Astrocyte of the hippocampus (primary cell): ENCODE data around the gene KPNA1.
"Not testable (repeated sequence)": the region's sequence is repeated elsewhere in the genome, so short reads cannot be mapped to it uniquely, and the experiment has no call there.

Source experiments
- DNase-seq: peaks from one replicate; pipeline ENCODE4 v3.0.0; 2011; ENCODE audit warnings: low read depth, low spot score

KPNA1 gene

DNA sequence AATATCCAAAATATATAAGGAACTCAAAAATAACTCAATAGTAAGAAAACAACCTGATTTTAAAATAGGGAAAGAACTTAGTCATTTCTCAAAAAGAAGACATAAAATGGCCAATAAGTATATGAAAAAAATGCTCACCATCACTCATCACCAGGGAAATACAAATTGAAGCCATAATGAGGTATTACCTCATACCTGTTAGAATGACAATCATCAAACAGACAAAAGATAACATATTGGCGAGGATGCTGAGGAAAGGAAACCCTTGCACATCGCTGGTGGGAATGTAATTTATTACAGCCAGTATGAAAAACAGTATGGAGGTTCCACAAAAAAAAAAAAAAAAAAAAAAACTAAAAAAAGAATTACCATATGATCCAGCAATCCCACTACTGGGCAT, 38.2 kb downstream of the KPNA1 start:
- no peak for DNase-seq

DNA sequence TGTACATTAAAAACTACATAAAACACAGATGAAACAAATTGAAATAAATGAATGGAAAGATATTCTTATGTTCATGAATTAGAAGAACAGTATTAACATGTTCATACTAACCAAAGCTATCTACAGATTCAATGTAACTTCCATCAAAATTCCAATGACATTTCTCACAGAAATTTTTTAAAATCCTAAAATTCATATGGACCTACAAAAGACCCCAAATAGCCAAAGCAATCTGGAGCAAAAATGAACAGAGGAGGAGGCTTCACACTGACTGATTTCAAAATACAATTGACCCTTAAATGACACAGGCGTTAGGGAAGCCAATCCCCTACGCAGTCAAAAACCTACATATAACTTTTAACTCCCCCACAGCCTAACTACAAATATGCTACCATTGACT, 39.4 kb downstream of the KPNA1 start:
- DNase-seq, result no peak

DNA sequence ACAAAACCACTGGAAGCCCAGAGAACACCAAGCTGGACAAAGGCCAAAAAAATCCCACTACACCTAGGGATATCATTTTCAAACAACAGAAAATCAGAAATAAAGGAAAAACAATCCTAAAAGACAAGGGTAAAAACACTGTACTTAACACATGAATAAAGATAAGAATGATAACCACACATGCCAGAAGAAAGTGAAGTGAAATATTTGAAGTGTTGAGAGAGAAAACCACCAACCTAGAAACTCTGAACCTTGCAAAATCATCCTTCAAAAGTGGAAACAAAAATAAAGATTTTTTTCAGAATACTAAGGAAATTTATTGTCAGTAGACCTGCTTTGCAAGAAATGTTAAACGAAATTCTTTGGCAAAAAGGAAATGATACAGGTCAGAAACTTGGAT, 45.1 kb downstream of the KPNA1 start:
- peak; percentile 33 for DNase-seq

DNA sequence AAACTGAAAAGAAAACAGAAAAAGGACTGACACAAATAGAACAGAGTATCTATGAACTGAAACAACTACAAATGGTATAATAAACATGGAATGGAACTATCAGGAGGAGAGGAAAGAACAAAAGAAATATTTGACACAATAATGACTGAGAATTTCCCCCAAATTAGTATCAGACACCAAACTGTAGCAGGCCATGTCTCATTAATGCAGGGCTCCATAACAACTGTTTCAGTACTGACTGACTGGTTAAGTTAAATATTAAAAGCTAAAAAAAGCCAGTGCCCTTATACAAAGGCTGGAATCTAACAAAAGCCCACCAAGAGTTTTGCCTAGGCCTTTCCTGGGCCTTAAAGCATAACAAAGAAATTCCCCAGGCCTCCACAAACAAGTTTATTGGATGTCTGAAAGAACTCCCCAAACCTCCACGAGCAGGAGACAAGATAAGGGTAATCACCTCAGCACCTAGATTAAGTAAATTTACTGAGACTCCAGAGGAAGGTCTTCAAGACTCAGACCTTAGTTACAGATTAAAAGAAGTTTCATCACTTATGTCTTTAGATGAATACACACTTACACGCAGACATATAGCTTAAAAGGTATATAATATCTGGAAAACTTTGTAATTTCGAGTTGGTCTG, 45.7 kb downstream of the KPNA1 start:
- DNase-seq, result no peak

DNA sequence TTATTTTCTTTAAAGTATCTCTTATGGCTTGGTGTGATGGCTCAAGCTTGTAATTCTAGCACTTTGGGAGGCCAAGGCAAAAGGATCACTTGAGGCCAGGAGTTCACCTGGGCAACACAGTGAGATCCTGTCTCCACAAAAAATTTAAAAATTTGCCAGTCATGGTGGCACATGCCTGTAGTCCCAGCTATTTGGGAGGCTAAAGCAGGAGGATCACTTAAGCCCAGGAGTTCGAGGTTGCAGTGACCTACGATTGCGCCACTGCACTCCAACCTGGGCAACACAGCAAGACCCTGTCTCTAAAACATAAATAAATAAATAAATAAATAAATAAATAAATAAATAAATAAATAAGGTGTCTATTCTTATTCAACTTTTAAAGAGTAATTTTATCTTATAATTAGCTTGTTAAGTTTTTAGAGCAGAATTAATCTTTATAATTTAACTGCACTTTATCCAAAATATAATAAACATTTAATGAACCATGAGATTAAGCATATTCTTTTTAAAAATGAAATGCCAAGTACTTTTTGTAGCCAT, 48.0 kb downstream of the KPNA1 start:
- DNase-seq, result no peak

DNA sequence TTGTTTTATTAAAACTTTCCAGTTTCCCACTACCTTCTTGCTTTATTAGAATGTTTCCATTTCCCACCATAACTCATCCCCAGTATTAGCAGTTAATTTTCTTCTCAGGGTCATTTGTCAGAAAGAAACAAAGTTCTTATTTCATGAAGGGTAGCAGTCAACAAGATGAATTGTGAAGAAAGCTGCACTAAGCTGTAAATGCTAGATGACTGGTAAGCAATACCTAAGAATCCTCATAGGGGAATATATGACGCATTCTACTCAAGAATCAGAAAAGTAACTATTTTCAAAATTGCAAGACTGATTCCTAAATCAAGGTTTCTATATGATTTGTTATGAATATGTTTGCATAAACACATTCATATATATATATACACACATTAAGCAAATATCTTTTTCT, 50.1 kb downstream of the KPNA1 start:
- no peak for DNase-seq

DNA sequence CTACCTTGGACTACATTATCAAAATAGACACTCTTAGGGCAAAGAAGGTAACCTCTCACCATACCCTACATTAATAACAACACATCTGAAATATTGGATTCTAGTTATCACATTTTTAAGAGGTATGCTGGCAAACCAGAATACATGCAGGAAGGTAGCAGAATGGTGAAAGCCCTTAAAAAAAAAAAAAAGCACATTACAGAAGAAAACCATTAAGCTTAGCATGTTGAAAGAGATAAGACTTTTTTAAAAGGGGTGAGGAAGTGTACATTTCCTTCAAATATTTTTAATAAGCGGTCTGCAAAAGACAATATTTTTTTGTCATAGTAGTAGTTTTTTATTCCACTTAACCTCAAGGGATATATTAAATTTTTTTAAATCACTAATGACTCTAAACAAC, 52.3 kb downstream of the KPNA1 start:
- no peak for DNase-seq

DNA sequence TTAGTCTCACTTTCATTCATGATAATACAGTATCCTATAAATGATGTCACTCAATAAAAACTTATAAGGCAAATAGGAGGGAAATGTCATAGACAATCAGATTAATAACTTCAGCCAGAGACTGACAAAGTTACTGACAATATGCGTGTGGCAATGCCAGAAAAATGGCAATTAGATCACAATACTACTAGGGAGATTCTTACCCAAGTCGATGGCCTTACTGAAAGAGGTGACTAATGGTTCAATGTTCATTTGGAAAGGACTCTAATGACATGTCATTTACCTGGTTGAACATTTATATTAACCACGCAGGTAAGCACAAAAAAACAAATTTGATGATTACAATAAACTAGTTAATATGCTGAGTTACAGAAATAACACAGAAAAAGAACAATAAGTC, 52.9 kb downstream of the KPNA1 start:
- DNase-seq, result no peak

DNA sequence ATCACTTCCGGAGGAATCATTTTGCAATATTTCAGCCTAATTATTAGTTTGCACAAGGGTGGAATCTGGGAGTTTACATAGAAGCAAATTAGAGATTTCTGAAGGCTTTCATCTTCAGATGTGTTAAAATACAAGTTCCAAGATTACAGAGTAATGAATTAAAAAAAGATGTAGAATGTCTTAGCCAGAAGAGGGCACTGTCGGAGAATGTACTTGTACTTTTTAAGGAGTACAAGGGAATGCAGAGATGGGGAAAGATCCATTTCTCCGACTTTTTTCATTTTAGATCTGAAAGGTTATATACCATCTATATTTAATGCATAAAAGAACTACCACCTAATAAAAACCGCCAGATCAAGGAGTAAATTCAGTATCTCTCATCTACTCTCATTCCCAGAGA, 55.7 kb downstream of the KPNA1 start:
- DNase-seq, result peak; percentile 67

DNA sequence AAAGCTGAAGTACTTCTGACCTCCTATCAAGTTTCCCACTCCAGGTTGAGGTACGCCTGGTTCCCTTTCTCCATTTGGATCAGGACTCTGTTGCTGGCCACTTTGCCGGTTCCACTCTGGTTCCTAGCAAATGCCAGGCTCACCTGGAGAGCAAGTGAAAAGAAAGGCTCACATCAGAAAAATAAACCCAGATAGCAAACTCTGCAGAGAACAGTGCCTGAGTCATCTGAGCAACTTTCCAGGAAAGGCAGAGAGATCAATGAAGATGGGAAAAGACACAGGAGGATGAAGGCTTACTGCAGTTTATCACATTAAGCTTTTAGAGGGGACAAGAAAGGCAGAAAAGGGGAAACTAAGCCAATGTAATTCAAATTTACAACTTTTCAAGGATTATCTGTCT, 57.0 kb downstream of the KPNA1 start:
- DNase-seq, result no peak

DNA sequence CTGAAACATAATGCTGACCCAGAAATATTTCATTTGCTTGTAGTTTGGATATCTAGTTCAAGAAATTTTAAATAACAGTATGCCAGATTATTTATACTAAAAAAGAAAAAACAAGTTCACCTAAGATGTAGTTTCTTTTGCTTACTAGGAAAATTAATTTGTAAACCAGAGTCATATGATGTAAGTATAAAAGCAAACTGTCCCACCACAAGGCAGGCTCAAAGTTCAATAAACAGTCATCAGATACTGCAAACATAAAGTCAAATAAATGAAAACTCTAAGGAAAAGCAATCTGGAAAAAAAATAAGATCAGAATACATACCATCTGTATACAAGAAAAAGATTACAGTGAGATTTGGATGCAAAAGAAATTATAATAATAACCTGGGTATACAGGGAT, 58.7 kb downstream of the KPNA1 start:
- no peak for DNase-seq

DNA sequence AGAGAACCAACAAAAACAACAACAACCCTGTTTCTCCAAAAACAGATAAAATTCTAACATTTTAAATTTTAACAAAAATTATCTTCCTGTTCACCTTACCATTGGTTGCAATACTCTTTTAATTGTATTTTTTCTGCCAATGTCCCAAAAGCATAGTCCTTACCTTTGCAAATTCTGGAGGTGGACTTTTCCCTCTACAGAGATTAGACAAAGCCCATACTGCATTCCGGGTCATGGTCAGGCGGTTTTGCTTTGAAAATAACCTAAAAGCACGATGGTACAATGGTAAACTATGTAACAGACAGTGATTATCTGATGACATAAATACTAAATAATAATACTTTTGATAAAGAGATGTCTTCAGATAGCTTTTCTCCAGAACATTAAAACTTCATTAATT, 63.4 kb downstream of the KPNA1 start:
- no peak for DNase-seq

DNA sequence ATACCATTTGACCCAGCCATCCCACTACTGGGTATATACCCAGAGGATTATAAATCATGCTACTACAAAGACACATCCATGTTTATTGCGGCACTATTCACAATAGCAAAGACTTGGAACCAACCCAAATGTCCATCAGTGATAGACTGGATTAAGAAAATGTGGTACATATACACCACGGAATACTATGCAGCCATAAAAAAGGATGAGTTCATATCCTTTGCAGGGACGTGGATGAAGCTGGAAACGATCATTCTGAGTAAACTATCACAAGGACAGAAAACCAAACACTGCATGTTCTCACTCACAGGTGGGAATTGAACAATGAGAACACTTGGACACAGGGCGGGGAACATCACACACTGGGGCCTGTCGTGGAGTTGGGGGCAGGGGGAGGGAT, 66.5 kb downstream of the KPNA1 start:
- DNase-seq, result not testable (repeated sequence)

DNA sequence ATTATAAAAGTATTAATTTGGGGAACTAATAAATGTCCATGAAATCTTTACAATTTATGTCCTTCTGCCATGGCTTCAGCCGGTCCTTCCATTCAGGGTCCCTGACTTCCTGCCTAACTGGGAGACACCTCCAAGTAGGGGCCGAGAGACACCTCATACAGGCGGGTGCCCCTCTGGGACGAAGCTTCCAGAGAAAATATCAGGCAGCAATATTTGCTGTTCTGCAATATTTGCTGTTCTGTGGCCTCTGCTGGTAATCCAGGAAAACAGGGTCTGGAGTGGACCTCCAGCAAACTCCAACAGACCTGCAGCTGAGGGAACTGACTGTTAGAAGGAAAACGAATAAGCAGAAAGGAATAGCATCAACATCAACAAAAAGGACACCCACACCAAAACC, 70.2 kb downstream of the KPNA1 start:
- DNase-seq, result not testable (repeated sequence)

DNA sequence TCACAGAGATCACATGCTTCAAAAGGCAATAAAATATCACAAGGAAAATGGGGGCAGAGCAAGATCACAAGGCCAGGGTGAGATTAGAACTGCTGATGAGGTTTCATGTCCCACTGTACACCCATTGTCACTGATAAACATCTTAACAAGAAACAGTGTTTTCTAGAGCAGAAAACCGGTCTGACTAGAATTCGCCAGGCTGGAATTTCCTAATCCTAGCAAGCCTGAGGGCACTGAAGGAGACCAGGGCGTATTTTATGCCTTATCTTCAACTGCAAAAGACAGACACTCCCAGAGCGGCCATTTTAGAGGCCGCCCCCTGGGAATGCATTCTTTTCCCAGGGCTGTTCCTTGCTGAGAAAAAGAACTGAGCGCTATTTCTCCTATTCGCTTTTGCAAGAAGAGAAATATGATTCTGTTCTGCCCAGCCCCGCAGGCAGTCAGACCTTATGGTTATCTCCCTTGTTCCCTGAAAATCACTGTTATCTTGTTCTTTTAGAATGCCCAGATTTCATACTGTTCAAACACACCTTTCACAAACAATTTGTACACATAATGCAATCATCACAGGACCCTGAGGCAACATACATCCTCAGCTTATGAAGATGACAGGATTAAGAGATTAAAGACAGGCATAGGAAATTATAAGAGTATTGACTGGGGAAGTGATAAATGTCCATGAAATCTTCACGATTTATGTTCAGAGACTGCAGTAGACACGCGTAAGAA, 70.8 kb downstream of the KPNA1 start:
- DNase-seq, result not testable (repeated sequence)

DNA sequence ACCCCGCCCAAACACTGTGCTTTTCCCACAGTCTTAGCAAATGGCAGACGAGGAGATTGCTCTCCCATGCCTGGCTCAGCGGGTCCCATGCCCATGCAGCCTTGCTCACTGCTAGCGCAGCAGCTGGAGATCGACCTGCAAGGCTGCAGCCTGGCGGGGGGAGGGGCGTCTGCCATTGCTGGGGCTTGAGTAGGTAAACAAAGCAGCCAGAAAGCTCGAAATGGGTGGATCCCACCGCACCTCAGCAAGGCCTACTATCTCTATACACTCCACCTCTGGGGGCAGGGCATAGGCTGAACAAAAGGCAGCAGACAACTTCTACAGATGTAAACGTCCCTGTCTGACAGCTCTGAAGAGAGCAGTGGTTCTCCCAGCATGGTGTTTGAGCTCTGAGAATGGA, 71.6 kb downstream of the KPNA1 start:
- no peak for DNase-seq

DNA sequence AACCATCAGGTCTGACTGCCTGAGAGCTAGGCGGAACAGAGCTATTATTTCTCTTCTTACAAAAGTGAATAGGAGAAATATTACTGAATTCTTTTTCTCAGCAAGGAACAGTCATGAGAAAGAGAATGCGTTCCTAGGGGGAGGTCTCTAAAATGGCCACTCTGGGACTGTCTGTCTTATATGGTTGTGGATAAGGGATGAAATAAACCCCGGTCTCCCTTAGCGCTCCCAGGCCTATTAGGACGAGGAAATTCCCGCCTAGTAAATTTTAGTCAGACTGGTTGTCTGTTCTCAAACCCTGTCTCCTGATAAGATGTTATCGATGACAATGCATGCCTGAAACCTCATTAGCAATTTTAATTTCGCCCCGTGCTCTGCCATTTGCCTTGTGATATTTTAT, 78.8 kb downstream of the KPNA1 start:
- DNase-seq, result no peak

DNA sequence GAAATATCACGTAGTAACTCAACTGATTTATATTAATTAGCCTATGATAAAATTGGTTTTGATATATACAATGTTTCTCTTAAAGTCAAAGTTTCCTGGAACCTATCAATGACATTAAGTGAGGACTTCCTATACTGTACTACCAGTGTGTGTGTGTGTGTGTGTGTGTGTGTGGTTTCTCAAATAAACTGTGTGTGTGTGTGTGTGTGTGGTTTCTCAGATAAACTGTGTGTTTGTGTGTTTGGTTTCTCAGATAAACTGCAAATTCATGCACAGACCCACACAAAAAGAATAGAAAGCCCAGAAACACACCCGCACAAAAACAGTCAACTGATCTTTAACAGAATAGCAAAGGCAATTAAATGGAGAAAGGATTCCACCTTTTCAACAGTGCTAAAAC, 84.4 kb downstream of the KPNA1 start:
- DNase-seq, result no peak

DNA sequence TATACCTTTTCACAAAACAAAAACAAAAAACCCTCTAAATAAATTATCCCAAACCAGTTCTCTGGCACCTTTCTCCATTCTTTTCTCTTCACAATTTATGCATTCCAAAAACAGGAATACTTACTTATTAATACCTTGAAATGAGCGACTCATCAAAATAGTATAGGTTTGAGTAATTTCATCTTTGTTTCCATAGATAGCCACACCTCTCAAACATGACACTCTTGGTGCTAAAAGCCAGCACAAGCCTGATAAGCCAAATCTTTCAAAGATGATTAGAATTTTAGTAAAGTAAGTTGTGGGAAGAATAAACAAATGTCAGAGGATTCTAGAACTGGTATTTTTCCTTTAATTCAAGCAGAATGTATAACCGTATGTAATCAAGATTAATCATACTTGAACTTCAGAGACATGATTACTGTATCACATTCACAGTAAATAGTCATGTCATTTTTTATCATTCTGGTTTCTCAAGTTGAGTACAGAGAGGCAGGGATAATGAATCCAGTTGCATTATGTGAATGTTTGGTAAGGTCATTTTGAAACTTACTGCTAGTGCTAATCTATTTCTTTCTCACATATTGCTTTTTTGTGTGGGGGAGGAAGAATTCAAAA, 86.8 kb downstream of the KPNA1 start:
- no peak for DNase-seq

DNA sequence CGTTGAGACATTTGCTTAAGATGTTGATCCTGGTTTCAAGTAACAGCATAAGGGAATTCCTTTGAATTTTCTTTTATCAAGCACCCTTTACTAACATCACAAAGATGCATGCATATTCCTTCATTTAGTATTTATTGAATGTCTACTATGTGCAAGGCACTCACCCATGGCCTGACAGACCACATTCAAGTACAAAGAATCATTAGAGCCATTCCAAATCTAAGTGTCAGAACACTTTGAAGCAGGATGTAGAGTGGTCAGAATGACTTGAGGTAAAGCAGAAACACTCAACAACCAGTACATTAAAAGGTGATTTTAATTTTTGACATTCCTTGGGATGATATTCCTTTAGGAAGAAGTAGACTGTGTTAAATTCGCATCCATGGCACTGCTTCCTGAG, 92.9 kb downstream of the KPNA1 start:
- no peak for DNase-seq

DNA sequence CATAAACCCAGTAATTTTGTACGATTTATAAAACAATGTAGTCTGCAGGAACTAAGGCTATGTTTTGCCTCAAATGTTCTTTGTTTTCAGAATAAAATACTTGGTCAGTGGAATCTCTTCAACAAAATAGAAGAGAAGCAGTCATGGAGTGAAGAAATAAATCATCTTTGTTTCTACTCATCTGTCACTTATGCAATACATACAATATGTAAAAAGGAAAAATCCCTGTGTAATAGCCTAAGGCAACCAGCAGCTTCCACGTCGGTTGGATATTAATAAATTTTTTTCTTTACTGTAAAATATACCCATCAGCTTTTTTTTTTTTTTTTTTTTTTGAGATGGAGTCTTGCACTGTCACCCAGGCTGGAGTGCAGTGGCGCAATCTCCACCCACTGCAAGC, 93.6 kb downstream of the KPNA1 start:
- DNase-seq, result no peak

DNA sequence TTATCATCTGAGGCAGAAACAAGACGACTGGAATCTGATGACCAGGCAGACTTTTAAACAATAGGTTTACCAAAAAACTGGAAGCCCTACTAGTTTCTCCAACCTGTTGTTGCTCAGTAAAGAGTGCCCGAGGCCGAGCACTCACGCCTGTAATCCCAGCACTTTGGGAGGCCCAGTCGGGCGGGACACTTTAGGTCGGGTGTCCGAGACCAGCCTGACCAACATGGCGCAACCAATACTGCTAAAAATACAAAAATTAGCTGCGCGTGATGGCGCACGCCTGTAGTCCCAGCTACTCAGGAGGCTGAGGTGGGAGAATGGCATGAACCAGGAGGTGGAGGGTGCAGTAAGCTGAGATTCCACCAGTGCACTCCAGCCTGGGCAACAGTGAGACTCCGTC, 97.8 kb downstream of the KPNA1 start:
- DNase-seq, result peak; percentile 23
